ENCODE measurements around the gene APOBEC3A.
"Not testable (repeated sequence)": the region's sequence is repeated elsewhere in the genome, so short reads cannot be mapped to it uniquely, and the experiment has no call there.

Gene APOBEC3A

GRCh38 chr22:38943882-38944281, 13.5 kb upstream of the APOBEC3A start:
- no peak for DNase-seq

- DNase-seq, result no peak
Observed at GRCh38 chr22:38944653-38945052, 12.8 kb upstream of the APOBEC3A start.

GRCh38 chr22:38945706-38946338, 11.6 kb upstream of the APOBEC3A start:
- not testable (repeated sequence) for DNase-seq

GRCh38 chr22:38946771-38947170, 10.6 kb upstream of the APOBEC3A start:
- DNase-seq, result no peak

GRCh38 chr22:38947321-38948140, 9.9 kb upstream of the APOBEC3A start:
- DNase-seq, result no peak

GRCh38 chr22:38948181-38948940, 9.0 kb upstream of the APOBEC3A start:
- no peak for DNase-seq

GRCh38 chr22:38949889-38950405, 7.5 kb upstream of the APOBEC3A start:
- no peak for DNase-seq

- no peak for DNase-seq
Observed at GRCh38 chr22:38950527-38951295, 6.7 kb upstream of the APOBEC3A start.

- no peak for DNase-seq
Observed at GRCh38 chr22:38951734-38952133, 5.7 kb upstream of the APOBEC3A start.

- no peak for DNase-seq
Observed at GRCh38 chr22:38952281-38952993, 5.0 kb upstream of the APOBEC3A start.

GRCh38 chr22:38953091-38953490, 4.3 kb upstream of the APOBEC3A start:
- DNase-seq, result no peak

- peak; percentile 15 for DNase-seq
Observed at GRCh38 chr22:38953577-38954413, 3.6 kb upstream of the APOBEC3A start.

GRCh38 chr22:38954414-38955043, 2.9 kb upstream of the APOBEC3A start:
- DNase-seq, result no peak

GRCh38 chr22:38955250-38955905, 2.0 kb upstream of the APOBEC3A start:
- no peak for DNase-seq

- no peak for DNase-seq
Observed at GRCh38 chr22:38955926-38956325, 1.5 kb upstream of the APOBEC3A start.

GRCh38 chr22:38956551-38956950, 858 bp upstream of the APOBEC3A start:
- DNase-seq, result no peak

- DNase-seq, result no peak
Observed at GRCh38 chr22:38957808-38958650, 620 bp downstream of the APOBEC3A start.

- not testable (repeated sequence) for DNase-seq
Observed at GRCh38 chr22:38958651-38958943, 1.2 kb downstream of the APOBEC3A start.

GRCh38 chr22:38959590-38959989, 2.2 kb downstream of the APOBEC3A start:
- DNase-seq, result no peak

Measured in activated CD4-positive, alpha-beta T cell treated with anti-CD3 and anti-CD28 coated beads, Interleukin-2, amount 50 U/mL, for 1 hour (primary cell).